ENCODE data around the gene SLC2A9. TPM values are rescaled to one million over a fixed set of nuclear protein-coding genes. Genes with fewer than 3 reads are reported as not detected.
A peak's percentile ranks its signal among the peaks of the same experiment; 100 is the strongest.

SLC2A9 gene
- total RNA-seq, 1 donor from 2014 or later, result 21.7 TPM

- ATAC-seq (no peak), DNase-seq (ENCODE audit: low spot score) (no peak)
These were observed 51.5 kb downstream of the SLC2A9 start for GRCh38 chr4:9969526-9970398.

DNA sequence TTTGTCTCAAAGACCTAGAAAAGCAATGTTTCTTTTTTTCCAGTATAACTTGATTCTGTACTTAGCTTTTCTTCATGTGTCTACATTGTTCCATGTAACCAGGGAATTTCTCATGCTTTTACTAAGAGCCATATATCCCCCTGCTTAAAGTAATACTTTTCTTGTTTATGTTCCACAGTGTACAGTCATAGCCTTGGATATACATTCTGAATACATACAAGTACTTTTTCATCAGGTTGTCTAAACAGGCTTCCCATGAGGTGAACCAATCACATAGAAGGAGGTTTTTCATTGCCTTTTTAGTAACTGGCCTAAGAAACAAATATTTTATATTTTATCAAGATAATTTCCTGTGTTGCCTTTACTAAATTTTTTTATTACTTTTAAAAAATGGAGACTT is 52.8 kb downstream of the SLC2A9 start:
- DNase-seq (ENCODE audit: low spot score) (no peak), ATAC-seq (no peak)

DNA sequence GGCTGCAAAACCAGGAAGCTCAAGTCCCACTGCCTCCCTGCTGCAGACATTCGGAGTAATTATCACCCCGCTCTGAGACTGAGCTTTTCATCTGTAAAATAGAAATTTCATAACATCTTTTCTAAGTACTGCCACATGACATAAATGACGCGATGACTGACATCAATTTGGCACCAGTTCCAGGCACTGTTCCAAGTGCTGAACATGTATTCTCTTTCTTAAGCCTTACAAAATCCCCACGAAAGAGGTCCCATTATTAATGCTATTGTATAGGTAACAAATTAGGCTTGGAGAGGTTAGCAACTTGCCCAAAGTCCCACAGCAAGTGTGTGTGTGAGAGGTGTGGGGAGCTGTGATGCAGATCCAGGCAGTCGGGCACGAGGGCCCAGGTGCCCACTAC is 56.4 kb downstream of the SLC2A9 start:
- ATAC-seq (no peak), DNase-seq (ENCODE audit: low spot score) (no peak)

DNA sequence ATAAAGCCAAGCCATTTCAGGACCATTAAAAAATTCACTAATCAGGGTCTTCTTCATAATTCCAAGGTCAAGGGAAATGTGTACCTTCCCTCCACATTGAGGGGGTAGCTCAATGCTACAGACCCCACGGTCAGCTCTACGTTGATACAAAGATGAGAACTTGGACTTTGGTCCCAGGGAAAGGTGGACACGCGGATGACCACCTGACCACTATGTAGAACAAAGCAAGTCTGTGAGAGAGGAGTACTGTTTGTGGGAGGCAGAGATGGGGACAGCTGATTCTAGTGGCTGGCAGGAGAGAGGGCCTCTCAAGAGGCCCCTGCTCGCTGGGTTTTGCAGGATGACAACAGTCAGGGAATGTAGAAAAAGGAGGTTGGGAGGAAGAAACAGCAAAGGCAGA is 58.0 kb downstream of the SLC2A9 start:
- no peak for DNase-seq (ENCODE audit: low spot score)

DNA sequence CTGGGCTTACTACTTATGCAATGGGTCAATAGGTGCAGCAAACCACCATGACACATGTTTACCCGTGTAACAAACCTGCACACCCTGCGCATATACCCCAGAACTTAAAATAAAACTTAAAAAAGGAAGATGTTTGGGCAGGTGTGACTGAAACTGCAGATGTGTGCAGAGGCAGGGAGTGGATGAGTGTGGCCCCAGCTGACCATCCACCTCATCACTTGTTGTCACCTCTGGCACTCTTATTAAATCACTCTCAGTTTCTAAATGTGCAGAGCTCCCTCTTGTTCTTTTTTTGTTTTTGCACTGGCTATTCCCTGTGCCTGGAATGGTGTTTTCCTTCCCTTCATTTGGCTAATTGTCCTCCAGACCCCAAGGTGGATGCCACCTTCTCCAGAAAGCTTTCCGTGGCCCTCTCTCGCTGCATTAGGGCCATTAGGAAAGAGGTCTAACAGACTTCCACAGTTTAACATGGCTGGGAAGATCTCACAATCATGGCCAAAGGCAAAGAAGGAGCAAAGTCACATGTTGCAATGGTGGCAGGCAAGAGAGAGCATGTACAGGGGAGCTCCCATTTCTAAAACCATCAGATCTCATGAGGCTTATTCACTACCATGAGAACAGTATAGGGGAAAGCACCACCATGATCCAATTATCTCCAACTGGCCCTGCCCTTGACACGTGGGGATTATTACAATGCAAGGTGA is 58.5 kb downstream of the SLC2A9 start:
- no peak for DNase-seq (ENCODE audit: low spot score)

More for the DNA sequence above, 58.0 kb downstream of the SLC2A9 start:
- no peak for ATAC-seq

GRCh38 chr4:9954468-9954867 is 66.8 kb downstream of the SLC2A9 start:
- DNase-seq (ENCODE audit: low spot score) (no peak), ATAC-seq (no peak)

More for the DNA sequence above, 58.5 kb downstream of the SLC2A9 start:
- no peak for ATAC-seq

DNA sequence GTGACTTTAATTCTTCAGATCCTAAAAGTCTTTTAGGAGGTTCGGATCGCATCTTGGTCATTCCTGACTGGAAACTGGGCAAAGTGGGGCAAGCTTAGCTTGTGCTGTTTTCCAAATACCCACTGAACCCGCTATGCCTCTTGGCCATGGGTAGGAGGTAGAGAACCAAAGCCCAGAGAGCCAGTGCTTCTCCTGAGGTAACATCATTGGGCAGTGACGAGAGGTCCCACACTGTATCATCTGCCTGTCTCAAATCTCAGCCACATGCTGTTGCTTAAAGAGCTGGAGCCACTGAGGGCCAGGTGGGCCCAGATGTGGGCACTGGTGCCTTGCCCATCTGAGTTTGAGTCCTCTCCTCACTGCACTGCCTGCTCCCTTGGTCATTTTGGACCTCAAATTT is 68.2 kb downstream of the SLC2A9 start:
- ATAC-seq, result no peak
- DNase-seq (ENCODE audit: low spot score), result no peak

DNA sequence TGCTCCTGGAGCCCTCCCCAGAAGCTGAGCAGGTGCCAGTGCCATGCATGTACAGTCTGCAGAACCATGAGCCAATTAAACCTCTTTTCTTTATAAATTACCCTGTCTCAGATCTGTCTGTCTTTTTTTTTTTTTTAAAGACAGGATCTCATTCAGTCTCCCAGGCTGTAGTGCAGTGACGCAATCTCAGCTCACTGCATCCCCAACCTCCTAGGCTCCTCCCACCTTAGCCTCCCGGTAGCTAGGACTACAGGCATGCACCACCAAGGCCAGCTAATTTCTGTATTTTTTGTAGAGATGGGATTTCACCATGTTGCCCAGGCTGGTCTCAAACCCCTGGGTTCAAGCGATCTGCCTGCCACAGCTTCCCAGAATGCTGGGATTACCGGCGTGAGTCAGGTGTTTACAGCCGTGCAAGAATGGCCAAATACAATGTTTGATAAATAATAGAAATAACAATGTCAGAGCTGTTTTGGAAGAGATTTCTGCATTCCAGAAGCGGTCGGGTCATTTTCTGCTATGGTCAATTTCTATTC is 68.8 kb downstream of the SLC2A9 start:
- DNase-seq (ENCODE audit: low spot score) (no peak), ATAC-seq (peak; percentile 52)

DNA sequence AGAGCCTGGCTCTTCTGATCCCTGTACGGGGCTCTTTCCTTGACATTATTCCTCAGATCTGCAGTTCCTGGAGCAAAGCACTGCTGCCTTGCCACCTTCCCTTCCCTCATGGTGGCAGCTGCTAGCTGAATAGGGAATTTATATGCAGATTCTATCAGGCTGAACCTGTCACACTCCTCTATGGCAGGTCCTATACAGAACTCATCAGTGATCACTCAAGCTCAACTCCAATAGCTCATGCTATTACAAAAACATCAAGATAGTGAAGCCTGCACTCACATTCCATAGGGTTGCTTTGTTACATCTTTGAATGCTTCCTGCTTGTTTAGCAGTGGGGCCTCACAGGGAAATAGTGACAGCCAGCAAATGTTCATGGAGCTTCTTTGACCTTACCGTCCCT is 71.7 kb downstream of the SLC2A9 start:
- DNase-seq (ENCODE audit: low spot score), result no peak
- no peak for ATAC-seq

DNA sequence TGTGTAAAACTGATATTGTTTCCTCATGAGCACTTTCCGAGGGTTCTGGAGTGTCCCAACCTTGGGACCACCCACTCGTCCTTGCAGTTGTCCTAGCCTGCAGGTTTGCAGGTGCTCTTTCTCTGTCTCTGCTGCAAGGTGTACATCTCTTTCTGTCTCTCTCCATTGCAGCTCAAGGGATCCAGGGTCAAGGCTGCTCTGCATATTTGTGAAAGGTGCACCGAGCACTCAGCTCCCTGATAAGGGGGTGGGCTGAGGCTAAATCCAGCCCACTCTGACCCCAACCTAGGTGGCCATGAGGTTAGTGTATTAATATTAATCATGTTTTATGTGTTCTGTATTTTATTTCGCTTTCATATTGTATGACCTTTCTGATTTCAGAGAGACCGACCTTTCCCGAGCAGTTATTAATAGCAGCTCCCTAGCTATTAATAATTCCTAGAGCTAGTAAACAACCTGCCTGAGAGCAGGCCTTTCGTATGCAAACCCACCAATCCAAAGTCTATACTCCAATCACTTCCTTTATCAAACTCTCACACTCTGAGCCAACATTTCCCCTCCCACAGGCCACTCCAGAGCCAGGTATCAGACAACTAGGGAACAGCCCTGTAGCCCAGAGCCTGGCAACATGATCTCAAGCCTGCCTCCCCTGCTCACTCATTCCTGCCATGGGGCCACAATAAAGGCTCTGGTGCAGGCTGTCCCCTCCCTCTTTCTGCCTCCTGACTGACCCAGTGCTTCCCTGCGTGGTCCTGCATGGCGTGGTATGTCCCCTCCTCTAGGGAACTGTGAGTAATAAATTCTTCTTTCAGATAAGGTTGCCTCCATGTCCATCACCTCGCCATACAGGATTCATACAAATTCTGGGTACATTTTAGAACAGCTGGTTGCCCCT is 73.9 kb downstream of the SLC2A9 start:
- ATAC-seq (no peak), DNase-seq (ENCODE audit: low spot score) (no peak)

- ATAC-seq (no peak), DNase-seq (ENCODE audit: low spot score) (no peak)
These were observed 75.1 kb downstream of the SLC2A9 start for GRCh38 chr4:9946170-9946569.

DNA sequence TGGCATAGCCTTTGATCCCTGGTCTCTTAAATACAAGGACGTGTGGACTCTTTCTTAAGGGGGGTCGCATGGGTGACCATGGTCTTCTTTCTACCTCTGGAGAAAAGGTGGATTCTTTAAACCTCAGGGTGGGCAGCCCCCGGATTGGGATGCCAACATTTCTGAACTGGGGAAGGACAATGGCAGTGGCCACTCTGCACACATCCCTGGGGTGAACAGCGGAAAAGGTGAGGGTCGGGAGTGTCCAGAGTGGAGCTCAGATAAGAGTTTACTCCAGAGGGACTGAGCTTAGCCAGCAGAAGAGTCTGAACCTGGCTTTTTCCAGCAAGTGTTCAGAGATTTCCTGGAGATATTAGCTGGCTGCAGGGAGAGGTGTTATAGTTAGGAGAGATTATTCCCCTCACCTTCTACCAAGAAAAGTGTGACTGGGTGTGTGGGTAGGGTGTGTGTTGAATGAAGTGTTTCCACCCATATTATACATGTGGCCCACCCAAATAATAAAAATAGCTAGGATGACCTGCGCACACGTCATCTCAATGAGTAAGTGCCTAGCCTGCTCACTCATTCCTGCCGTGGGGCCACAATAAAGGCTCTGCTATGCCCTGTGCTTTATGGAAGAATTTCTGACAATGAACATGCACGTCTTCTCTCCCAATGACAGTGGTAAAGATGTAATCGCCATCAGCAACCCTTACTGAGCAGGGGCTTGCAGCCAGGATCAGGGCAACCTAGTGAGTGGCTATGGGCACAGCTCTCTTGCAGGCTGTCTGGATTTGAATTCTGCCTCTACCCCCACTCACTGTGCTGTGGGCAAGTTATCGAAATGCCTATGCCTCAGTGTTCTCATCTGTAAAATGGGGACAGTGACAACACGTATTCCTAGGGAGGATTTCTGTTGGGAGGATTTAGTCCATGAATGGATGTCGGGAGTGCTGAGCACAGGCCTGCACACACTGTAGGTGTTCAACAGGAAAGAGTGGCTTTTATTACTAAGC is 76.6 kb downstream of the SLC2A9 start:
- no peak for DNase-seq (ENCODE audit: low spot score)
- ATAC-seq, result no peak

DNA sequence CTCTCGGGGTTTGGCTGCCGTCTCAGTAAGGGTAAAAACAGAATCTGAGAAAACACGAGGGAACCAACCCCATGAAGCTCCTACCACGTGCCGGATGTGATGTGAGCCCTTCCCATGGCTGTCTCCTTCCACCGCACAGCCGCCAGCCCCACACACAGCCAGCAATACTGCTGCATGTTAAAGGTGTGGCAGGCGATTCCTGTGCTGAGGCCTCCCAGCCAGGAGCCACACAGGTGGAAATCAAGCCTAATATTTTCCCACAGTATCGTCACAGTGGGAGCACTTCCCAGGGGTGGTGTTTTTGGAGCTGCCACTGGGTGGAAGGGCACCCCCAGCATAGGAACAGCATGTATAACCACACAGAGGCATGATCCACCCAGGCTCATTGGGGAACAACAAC is 77.5 kb downstream of the SLC2A9 start:
- ATAC-seq, result no peak
- no peak for DNase-seq (ENCODE audit: low spot score)

- ATAC-seq, result no peak
- DNase-seq (ENCODE audit: low spot score), result no peak
These were observed 78.2 kb downstream of the SLC2A9 start for GRCh38 chr4:9942921-9943600.

- ATAC-seq, result no peak
These were observed 79.2 kb downstream of the SLC2A9 start for GRCh38 chr4:9942139-9942538.

GRCh38 chr4:9940041-9940440 is 81.3 kb downstream of the SLC2A9 start:
- DNase-seq (ENCODE audit: low spot score) (no peak), ATAC-seq (no peak)

More at GRCh38 chr4:9942139-9942538, 79.2 kb downstream of the SLC2A9 start:
- no peak for DNase-seq (ENCODE audit: low spot score)

DNA sequence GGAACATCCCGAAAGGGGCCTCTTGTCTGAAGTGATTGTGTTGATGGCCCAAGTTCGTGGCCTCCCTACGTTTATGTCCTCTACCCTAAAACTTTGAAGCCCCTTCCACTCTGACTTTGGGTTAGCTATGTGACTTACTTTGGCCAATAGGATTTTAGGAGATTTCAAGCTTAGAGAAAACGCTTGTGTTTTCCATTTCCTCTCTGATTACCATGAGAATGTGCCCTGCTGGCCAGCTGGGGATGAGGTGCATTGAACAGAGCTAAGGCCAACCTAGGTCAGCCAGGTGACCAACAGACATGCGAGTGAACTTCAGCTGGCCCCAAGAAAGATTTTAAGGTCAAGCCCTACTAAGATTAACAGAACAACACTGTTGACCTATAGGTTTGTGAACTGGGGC is 82.4 kb downstream of the SLC2A9 start:
- ATAC-seq, result no peak
- no peak for DNase-seq (ENCODE audit: low spot score)

DNA sequence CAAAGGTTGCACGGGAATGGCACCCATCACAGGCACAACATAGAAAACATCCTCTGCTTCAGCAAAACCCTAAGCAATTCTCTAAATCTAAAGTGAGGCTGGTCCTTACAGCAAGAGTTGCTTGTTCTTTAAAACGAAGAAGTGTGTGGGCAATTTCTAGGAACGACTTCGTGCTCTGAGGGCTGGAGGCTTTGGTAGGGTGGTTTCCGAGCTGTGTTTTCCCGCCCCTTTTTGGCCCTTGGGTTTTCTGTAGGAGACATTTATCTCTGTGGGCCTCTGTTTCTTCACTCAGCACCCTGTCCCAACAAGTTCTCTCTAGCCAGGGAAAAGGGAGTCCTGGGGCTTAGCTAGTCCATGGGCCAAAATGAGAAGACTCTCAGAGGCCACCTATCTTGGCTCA is 84.2 kb downstream of the SLC2A9 start:
- no peak for ATAC-seq
- DNase-seq (ENCODE audit: low spot score), result no peak

GRCh38 chr4:9936129-9936644 is 85.1 kb downstream of the SLC2A9 start:
- no peak for ATAC-seq
- DNase-seq (ENCODE audit: low spot score), result no peak
